AG04450 (cell line): ENCODE measurements around the gene CALM1. TPM values are rescaled to one million over a fixed set of nuclear protein-coding genes. Genes with fewer than 3 reads are reported as not detected.

ENCODE experiments used
- CTCF ChIA-PET: fragments of 300-600, 350-600 bp; formaldehyde crosslinking; extraction: SDS; loops from one replicate; lab custom pipeline; 2022; ENCODE audit warnings: antibody characterized with exemption, inconsistent platforms; lab: Charles Lee
- POLR2A ChIA-PET: fragments of 350-600 bp; formaldehyde crosslinking; extraction: SDS; loops from one replicate; lab custom pipeline; 2021; ENCODE audit warnings: antibody characterized with exemption, inconsistent platforms; lab: Yijun Ruan, JAX
- DNase-seq: peaks from one replicate; pipeline ENCODE4 v3.0.0-alpha.2; 2011; ENCODE audit warnings: low read depth, low spot score
- H3K27ac ChIP-seq: one replicate; pipeline ENCODE4 v1.5.1; 2012; ENCODE audit warnings: low read depth, low read length, control low read depth
- H3K27me3 ChIP-seq: one replicate; pipeline ENCODE4 v1.6.0; 2012; ENCODE audit warnings: low read length; ENCODE audit not compliant: control insufficient read depth, insufficient read depth
- H3K4me3 ChIP-seq: 2 replicates; pipeline ENCODE4 v1.5.1; 2011; ENCODE audit warnings: mild to moderate bottlenecking, low read depth, low read length, control low read depth
- H3K9me3 ChIP-seq: 2 replicates; pipeline ENCODE4 v1.5.1; 2012; ENCODE audit warnings: low read length; ENCODE audit not compliant: control insufficient read depth, insufficient read depth
- CTCF ChIP-seq: IDR thresholded peaks from 2 replicates; pipeline ENCODE4 v1.5.1; 2011; ENCODE audit warnings: low read depth, low read length, control low read depth, inconsistent platforms
- polyA plus RNA-seq: library from polyadenylated mRNA; depleted of rRNA; stranded (reverse); fragments of >200 nt; gene quantifications from 2 replicates; pipeline ENCODE4 v1.2.3, GENCODE V29; 2011

CALM1 gene
- polyA plus RNA-seq, 1 experiment = 549 TPM

- no peak for DNase-seq
- Histone ChIP-seq H3K9me3 (peaks cover 19% of the 10 kb centered on the region), H3K4me3 (no peak overlapping the region), H3K27ac (no peak overlapping the region), H3K27me3 (peaks cover 19% of the 10 kb centered on the region)
- ChIA-PET POLR2A (no interaction called here), CTCF (no interaction called here)
- TF ChIP-seq CTCF = no peak
Measured at GRCh38 chr14:90451961-90452360, 55.1 kb downstream of the CALM1 start.

- H3K27me3 ChIP-seq = peaks cover 19% of the 10 kb centered on the region
- no peak for DNase-seq
- H3K27ac ChIP-seq = no peak overlapping the region
- TF ChIP-seq CTCF = no peak
- H3K4me3 ChIP-seq = no peak overlapping the region
- H3K9me3 ChIP-seq = peaks cover 15% of the 10 kb centered on the region
- POLR2A ChIA-PET = no interaction called here
- CTCF ChIA-PET = no interaction called here
Measured at GRCh38 chr14:90452366-90452765, 55.5 kb downstream of the CALM1 start.

GRCh38 chr14:90453401-90453951 is 56.6 kb downstream of the CALM1 start:
- CTCF ChIA-PET = no interaction called here

GRCh38 chr14:90454041-90455000 is 57.5 kb downstream of the CALM1 start:
- TF ChIP-seq CTCF = no peak
- peaks cover 3% of the 10 kb centered on the region; the same call in 1 of the 2 replicates for H3K9me3 ChIP-seq
- peaks cover 22% of the 10 kb centered on the region for H3K27me3 ChIP-seq
- peak overlapping the region; percentile 20; the same call in 1 of the 2 replicates for H3K4me3 ChIP-seq
- POLR2A ChIA-PET = interaction anchor here (0.6 kb wide), 2 partner anchors 10 to 24 kb away, joined by 4 to 5 read pairs; no protein-coding TSS in a partner anchor
- DNase-seq = peak; percentile 45
- H3K27ac ChIP-seq = no peak overlapping the region
- CTCF ChIA-PET = interaction anchor here (1.8 kb wide), 1 partner anchor 304 kb away, joined by 4 read pairs; no protein-coding TSS in a partner anchor

More at GRCh38 chr14:90453401-90453951, 56.6 kb downstream of the CALM1 start:
- Histone ChIP-seq H3K4me3 (no peak overlapping the region), H3K27me3 (peaks cover 19% of the 10 kb centered on the region), H3K27ac (no peak overlapping the region), H3K9me3 (peaks cover 5% of the 10 kb centered on the region)
- DNase-seq = no peak
- POLR2A ChIA-PET = no interaction called here
- no peak for TF ChIP-seq CTCF
